Measurements from ENCODE around the gene IL22RA1. TPM values are rescaled to one million over a fixed set of nuclear protein-coding genes. Genes with fewer than 3 reads are reported as not detected.

Gene IL22RA1
- polyA plus RNA-seq, 1 donor from 2014 or later = not detected

GRCh38 chr1:24155011-24155782, 12.3 kb upstream of the IL22RA1 start:
- no peak overlapping the region for H3K4me3 ChIP-seq (ENCODE audit: low read length)

GRCh38 chr1:24154215-24154614, 11.3 kb upstream of the IL22RA1 start:
- Histone ChIP-seq H3K27me3 (ENCODE audit: insufficient read depth, low read depth, low read length) (peaks cover 2% of the 10 kb centered on the region), H4K20me1 (ENCODE audit: insufficient read depth) (no peaks in the 10 kb centered on the region), H3K9me3 (ENCODE audit: low read length) (no peaks in the 10 kb centered on the region), H3K27ac (ENCODE audit: low read length) (no peak overlapping the region), H3K79me2 (replicated peaks; ENCODE audit: insufficient read depth, low read length) (no peaks in the 10 kb centered on the region), H2AFZ (ENCODE audit: low read depth, low read length) (no peak overlapping the region), H3K4me2 (ENCODE audit: low read length) (no peak overlapping the region), H3K9ac (ENCODE audit: low read length) (no peak overlapping the region), H3K36me3 (ENCODE audit: insufficient read depth, low read length) (no peaks in the 10 kb centered on the region), H3K4me3 (ENCODE audit: low read length) (no peak overlapping the region), H3K9me2 (ENCODE audit: insufficient read depth, low read length) (no peaks in the 10 kb centered on the region), H3F3A (ENCODE audit: insufficient read depth, low read length, poor library complexity, severe bottlenecking) (no peaks in the 10 kb centered on the region)
- no peak for TF ChIP-seq TAF1 (IDR thresholded peaks at IDR 0.05; ENCODE audit: low read depth)
- no peak for TF ChIP-seq RAD21 (conservative IDR thresholded peaks at IDR 0.05)
- no peak for TF ChIP-seq CTCF (IDR thresholded peaks at IDR 0.05; ENCODE audit: poor library complexity, severe bottlenecking)
- no peak for TF ChIP-seq MXI1 (conservative IDR thresholded peaks at IDR 0.05; ENCODE audit: poor library complexity, severe bottlenecking)
- TF ChIP-seq POLR2AphosphoS5 (IDR thresholded peaks at IDR 0.05) = no peak
- TF ChIP-seq SMC3 (conservative IDR thresholded peaks at IDR 0.05; ENCODE audit: poor library complexity) = no peak
- TF ChIP-seq EP300 (conservative IDR thresholded peaks at IDR 0.05; ENCODE audit: poor library complexity, severe bottlenecking) = no peak
- TF ChIP-seq EZH2 (IDR thresholded peaks at IDR 0.05; ENCODE audit: borderline replicate concordance, insufficient read depth, low read length, poor library complexity, severe bottlenecking) = no peak

More at GRCh38 chr1:24155011-24155782, 12.3 kb upstream of the IL22RA1 start:
- no peaks in the 10 kb centered on the region for H4K20me1 ChIP-seq (ENCODE audit: insufficient read depth)
- no peak overlapping the region for H3K9ac ChIP-seq (ENCODE audit: low read length)
- no peak overlapping the region for H3K27ac ChIP-seq (ENCODE audit: low read length)
- no peak overlapping the region for H2AFZ ChIP-seq (ENCODE audit: low read depth, low read length)
- no peaks in the 10 kb centered on the region for H3K9me3 ChIP-seq (ENCODE audit: low read length)
- no peaks in the 10 kb centered on the region for H3K9me2 ChIP-seq (ENCODE audit: insufficient read depth, low read length)
- TF ChIP-seq SMC3 (conservative IDR thresholded peaks at IDR 0.05; ENCODE audit: poor library complexity) (no peak), RAD21 (conservative IDR thresholded peaks at IDR 0.05) (no peak), POLR2AphosphoS5 (IDR thresholded peaks at IDR 0.05) (no peak), EP300 (conservative IDR thresholded peaks at IDR 0.05; ENCODE audit: poor library complexity, severe bottlenecking) (no peak), TAF1 (IDR thresholded peaks at IDR 0.05; ENCODE audit: low read depth) (no peak), CTCF (IDR thresholded peaks at IDR 0.05; ENCODE audit: poor library complexity, severe bottlenecking) (no peak), EZH2 (IDR thresholded peaks at IDR 0.05; ENCODE audit: borderline replicate concordance, insufficient read depth, low read length, poor library complexity, severe bottlenecking) (no peak), MXI1 (conservative IDR thresholded peaks at IDR 0.05; ENCODE audit: poor library complexity, severe bottlenecking) (no peak), REST (IDR thresholded peaks at IDR 0.05; ENCODE audit: borderline replicate concordance) (no peak)
- peaks cover 2% of the 10 kb centered on the region for H3K27me3 ChIP-seq (ENCODE audit: insufficient read depth, low read depth, low read length)
- no peaks in the 10 kb centered on the region for H3F3A ChIP-seq (ENCODE audit: insufficient read depth, low read length, poor library complexity, severe bottlenecking)
- no peak overlapping the region for H3K4me2 ChIP-seq (ENCODE audit: low read length)
- H3K36me3 ChIP-seq (ENCODE audit: insufficient read depth, low read length) = no peaks in the 10 kb centered on the region
- H3K79me2 ChIP-seq (replicated peaks; ENCODE audit: insufficient read depth, low read length) = no peaks in the 10 kb centered on the region
